Mesenteric fat pad (tissue), 1 donor: ENCODE measurements around the gene DNMT3L. TPM values are rescaled to one million over a fixed set of nuclear protein-coding genes. Genes with fewer than 3 reads are reported as not detected.
"Not testable (repeated sequence)": the region's sequence is repeated elsewhere in the genome, so short reads cannot be mapped to it uniquely, and the experiment has no call there.

Experiments
- DNase-seq: peaks from one replicate; pipeline ENCODE4 v3.0.0-alpha.2; 2020; ENCODE audit warnings: low spot score
- total RNA-seq: library from RNA; stranded (reverse); fragmentation: NEBNext Ultra II Directional; extraction: Animal tissue kit (Norgen Biotek cat#: 25700); gene quantifications from one replicate; pipeline ENCODE4 v1.2.1, GENCODE V29; 2021
- donor health status: DM: yes; HTN: yes; CAD: no.

Gene DNMT3L
- total RNA-seq, 1 donor from 2014 or later = not detected

DNA sequence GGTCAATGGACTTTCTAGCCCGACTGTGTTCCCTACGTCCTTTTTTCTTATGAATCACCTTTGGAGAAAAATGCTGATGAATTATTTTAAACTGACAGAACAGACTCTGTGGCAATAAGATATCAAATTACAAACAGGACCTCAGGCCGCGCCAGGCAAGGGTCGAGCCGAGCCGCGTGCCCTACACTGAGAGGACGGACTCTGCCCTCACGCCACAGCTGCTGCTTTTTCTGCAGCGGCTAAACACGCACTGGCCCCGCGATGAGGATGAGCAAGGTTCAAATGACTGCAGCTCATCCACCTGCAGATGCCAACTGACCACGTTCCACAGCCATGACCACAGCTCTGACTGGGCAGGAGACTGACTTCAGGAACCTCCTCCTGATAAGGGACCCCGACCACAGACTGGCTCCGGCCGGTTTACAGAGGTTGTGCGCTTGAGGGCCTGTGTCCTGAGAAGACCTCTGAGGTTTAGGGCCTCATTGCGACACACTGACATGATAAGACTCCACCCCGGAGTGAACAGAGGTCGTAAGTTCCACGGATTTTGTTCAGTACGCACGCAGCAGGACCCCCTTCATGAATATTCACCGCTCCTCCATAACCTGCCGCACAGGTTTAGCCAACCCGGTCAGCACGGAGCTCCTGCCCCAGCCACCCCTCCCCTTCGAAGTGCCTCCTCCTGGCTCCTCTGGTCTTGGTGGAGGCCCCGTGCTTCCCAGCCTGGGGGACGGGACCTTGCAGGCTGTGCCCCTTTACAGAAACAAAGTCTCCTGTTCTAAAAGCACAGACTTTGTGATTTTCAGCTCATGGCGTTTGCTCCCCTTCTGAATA is 12.3 kb downstream of the DNMT3L start:
- DNase-seq = not testable (repeated sequence)

DNA sequence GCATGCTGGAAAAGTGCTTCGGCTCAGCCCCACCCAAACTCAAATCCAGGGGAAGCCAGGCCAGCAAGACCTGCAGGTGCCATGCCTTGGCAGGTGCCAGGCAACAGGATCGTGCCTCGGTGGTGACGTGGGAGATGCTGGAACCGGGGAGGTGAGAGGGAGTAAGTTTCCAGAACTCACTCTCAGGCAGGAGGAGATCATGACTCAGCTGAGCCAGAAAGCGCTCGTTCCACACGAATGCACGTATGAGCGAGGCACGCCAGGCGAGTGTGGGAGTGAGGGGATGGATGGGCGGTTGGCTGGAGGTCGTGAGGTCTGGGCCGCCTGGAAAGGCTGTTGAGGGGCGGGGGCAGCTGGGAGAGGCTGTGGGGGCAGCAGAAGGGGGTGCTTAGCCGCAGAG is 13.8 kb downstream of the DNMT3L start:
- DNase-seq = not testable (repeated sequence)

DNA sequence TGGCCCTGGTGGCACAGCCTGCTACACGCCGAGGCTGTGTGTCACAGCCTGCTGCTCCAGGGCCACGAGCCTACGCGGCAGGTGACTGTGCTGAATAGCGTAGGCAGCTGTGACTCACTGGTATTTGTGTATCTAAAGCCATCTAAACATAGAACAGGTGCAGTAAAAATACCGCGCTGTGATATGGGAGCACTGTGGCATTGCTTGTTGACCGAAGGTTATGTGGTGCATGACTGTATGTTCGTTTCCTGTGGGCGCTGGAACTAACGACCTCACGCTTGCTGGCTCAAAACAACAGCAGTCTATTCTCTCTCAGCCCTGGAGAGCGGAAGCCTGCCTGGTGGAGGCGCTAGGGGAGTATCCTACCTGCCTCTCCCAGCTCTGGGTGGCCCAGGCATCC is 17.7 kb downstream of the DNMT3L start:
- not testable (repeated sequence) for DNase-seq

DNA sequence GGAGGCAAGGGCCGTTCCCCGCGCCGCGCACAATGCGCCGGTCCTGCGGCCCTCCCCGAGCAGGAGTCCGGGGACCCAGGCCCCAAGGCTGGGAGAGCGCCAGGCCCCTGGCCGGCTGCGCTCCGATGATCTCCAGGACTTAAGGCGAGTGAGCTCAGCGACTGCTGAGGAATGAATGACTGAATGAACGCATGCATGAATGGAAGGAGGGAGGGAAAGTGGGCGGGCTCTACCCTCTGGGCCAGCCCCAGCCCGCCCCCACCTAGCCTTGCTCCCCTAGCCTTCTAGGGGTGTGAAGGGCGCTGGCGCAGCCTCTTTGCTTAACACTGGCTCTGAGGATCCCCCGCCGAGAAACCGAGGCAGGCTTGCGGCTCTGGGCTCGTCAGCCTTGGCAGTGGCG is 20.4 kb downstream of the DNMT3L start:
- DNase-seq = not testable (repeated sequence)

DNA sequence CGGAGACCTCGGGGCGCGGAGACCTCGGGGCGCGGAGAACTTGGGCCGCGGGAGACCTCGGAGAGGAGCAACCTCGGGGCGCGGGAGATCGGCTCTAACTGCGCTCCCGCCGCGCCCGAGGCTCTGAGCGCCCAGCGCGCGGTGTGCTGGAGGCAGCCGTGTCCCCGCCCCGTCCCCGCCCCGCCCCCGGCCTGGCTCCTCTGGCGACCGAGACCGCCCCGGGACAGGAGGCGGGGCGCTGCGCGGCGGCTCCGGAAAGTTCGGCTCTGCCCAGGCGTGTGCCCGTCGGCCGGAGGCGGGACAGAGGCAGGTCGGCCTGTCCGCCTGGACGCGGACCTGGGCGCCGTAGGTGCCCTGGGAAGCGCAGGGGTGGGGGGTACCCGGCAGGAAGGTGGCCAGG is 20.9 kb downstream of the DNMT3L start, which contains the start of gene ICOSLG:
TSS of gene ICOSLG (minus strand) at position 102 of the 400 bp plus-strand sequence. CDS start 126 bp downstream, outside the sequence.
- not testable (repeated sequence) for DNase-seq

DNA sequence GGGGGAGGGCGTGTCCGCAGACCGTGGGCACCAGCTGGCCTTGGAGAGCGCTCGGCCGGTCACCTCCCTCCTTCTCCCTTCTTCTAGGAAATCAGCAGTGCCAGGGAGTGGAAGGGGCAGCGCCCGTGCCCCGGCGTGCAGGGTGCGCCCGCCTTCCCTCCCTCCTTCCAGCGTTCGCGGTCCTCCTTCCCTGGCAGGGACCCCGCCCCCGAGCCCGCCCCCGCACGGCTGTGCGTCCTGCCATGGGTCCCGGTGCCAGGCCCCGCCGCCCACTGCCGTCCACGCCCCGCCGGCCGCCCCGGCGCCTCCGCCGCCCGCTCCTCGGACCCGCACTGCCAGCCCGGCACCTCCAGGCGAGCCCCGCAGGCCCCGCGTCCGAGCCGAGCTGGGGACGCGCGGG is 21.3 kb downstream of the DNMT3L start:
- DNase-seq = not testable (repeated sequence)

DNA sequence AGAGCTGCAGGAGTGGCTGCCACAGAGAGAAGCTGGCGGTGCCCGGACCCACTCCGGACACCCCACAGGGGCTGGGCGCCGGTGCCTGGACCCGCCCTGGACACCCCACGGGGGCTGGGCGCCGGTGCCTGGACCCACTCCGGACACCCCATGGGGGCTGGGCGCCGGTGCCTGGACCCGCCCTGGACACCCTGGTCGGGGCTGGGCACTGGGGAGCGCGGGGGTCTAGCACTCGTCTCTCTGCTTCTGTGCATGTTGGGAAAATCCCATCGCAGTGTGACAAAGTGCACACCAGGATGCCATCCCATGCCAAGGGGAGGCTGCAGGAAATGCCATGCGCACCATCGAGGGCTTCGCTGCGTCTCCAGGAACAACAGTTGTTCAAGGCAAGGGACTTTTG is 32.1 kb downstream of the DNMT3L start:
- DNase-seq = not testable (repeated sequence)

DNA sequence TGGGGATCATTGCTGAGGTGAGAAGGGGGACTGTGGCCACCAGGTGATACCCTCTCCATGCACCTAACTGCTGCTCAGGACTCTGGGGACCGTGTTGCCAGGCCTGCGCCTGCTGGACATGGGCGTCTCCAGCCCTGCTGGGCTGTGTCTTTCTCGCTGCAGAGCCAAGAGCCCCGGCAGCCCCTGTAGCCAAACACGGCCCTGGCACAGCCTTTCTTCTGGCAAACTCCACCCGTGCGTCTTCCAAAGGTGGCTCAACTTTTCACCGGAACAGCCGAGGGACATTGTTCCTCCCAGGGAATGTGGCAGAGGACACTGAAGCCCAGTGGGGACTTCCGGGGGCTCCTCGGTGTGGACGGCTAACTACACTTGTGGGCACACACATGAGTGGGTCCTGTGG is 33.6 kb downstream of the DNMT3L start:
- DNase-seq = not testable (repeated sequence)

DNA sequence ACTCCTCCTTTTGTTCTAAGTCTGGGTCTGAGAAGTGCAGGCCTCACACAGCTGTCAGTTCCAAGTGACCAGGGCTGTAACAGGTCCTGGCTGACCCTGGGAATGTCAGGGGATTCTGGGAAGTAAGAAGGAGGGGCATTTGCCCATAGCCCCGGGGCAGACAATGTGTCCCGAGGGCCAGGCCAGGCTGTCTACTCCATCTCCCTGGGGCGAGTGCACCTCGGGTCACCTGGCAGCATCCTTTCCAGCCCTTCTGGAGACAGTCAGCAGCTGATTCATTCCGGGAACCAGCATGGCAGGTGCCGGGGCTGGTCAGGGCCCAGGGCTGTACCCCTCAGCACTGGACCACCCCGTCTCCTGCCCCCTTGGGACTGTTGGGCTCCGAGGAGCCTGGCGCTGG is 34.1 kb downstream of the DNMT3L start:
- DNase-seq = not testable (repeated sequence)

DNA sequence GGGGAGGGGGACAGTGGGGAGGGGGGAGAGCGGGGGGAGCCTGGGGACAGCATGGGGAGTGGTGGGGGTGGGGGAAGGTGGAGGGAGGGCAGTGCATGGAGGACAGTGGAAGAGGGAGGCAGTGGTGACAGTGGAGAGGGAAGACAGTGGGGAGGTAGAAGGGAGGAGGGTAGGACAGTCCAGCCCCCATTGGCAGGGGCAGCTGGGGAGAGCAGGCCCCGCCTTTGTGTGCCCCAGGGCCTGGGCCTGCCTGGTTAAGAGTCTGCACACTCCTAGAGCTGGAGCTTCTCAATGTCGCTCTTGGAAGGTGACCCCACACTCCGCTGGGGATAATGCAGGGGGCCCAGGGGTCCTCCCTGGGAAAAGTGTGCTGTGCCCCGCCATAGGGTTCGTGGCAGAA is 36.1 kb downstream of the DNMT3L start:
- not testable (repeated sequence) for DNase-seq

DNA sequence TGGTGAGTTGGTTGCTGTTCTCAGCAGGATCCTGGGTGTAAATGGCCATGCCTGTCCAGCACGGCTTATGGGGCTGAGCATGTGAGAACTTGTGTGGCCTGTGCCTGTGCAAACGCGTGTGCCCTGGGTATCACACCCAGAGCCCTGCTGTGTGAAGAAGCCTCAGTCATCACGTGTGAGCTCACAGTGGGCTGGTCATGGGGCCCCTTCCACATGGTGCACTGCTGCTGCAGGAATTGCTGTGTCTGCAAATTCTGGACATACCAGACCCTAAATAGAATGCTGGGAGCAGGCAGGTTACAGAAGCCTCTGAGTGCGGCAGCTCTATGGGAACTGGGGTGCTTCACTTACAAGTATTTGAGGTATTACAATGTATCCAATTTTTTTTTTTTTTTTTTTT is 38.4 kb downstream of the DNMT3L start:
- not testable (repeated sequence) for DNase-seq

DNA sequence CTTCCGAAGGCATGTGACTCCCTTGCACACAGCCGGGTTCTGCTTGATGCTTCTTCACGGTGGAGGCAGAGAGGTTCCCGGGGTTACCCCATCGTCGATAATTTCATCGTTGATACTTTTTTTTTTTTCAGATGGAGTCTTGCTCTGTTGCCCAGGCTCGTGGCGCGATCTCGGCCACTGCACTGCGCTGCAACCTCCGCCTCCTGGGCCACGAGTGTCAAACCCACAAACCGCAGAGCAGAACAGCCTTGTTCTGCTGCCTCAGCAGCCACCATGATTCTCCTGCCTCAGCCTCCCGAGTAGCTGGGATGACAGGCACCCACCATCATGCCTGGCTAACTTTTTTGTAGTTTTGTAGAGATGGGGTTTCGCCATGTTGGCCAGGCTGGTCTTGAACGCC is 41.0 kb downstream of the DNMT3L start:
- not testable (repeated sequence) for DNase-seq

DNA sequence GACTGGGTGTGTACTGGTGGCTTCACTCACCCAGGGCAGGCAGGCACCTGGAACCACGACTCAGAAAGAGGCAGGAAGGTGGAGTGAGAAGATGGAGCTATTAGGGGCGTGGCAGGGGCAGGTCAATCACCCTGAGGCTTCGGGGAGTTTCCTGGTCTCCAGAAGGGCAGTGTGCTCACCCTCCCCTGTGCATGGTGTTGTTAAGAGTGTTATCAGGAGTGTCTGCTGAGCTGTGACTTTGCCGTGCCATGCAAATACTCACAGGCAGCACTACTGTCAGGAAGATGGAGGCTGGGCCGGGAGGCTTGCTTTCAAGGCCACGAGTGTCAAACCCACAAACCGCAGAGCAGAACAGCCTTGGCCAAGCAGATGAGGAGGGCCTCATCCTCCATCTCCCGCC is 43.2 kb downstream of the DNMT3L start:
- DNase-seq = not testable (repeated sequence)

DNA sequence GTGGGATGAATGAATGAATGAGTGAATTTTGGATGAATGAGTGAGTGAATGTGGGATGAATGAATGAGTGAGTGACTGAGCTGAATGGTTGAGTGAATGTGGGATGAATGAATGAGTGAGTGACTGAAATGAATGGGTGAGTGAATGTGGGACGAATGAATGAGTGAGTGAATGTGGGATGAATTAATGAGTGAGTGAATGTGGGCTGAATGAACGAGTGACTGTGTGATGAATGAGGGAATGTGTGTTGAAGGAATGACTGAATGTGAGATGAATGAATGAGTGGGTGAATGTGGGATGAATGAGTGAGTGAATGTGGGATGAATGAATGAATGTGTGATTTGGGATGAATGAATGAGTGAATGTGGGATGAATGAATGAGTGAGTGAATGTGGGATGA is 49.7 kb downstream of the DNMT3L start:
- DNase-seq = not testable (repeated sequence)

DNA sequence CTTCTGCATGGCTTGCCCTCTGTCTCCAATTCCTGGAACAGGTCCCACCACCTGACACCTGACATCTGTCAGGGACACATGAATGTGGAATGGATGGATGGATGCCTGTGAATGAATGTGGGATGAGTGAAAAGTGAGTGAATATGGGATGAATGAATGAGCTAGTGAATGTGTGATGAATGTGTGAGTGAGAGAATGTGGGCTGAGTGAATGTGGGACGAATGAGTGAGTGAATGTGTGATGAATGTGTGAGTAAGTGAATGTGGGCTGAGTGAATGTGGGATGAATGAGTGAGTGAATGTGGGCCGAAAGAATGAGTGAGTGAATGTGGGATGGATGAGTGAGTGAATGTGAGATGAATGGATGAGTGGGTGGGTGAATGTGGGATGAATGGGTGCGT is 50.1 kb downstream of the DNMT3L start:
- DNase-seq = not testable (repeated sequence)

DNA sequence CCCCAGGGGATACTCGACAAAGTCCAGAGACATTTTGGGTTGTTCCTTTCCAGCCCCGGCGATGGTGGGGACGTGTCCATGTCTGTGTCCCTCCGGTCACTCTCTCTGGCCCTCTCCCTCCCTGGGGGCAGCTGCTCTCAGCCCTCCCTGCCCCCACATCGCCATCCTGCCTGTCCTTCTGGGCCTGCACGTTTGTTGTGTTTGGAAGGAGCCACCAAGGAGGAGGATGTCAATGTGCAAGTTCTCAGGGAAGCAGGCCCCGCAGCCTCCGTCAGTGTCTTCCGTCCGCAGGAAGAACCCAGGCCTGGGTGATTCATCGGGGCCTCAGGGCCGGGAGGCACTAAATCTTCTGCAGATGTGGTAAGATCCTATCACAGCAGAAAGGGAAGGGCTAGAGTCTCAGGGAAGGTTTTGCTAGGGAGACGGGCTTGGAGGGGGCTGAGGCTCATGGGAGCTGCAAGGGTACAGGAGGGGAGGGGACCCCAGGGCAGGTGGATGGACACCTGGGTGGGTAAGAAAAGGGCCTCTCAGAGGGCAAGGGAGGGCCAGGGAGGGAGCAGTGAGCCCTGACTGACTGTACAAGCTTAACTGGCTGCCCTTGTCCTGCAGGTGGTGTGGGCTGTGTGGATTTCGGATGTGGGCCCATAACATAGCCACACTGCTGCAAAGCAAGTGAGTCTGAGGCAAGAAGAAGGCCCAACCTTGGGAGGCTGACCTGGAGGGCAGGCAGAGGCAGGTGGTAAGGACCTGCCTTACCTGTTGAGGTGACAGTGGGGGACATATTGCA is 53.6 kb downstream of the DNMT3L start:
- not testable (repeated sequence) for DNase-seq

DNA sequence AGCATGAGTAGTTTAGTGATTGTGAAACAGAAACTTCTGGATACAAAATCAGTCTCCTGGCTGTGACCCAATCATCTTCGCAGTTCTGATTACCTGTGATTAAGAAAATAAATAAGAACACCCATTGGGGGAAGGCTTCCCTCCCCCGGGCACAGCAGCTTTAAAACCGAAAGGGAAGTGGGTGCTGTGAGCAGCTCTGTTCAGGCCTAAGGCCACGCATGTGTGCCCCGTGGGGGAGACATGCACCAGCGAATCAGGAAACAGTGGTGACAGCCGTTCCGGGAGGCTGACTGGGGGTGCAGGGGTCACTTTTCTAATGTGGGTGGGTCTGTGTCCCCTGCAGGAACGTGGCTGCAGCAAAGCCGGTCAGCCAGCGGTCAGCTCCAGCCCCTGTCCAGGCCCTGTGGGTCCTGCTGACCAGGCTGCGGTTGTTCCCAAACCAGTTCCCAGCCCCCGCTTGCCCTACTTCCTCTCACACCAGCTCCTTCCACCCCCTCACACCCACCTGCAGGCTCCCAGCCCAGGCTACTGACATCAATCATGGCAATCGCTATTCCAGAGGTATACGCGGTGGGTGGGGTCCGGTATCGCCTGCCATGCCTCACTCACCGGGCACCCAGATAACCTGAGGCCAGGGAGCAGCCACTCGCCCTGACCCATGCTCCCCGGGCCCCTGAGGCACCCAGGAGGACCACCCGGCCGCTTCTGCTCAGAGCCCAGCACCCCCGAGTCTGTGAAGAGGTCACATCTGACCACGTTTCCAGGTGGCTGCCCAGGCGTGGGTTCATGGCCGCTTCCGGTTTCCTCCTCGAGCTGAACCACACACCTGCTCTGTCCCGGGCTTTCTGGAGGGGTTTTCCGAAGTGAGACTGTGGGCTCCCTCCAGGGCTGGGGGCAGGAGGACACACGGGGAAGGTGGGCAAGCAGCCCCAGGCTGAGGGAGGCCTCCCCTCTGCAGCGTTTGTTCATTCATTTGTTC is 54.7 kb downstream of the DNMT3L start:
- DNase-seq = not testable (repeated sequence)

DNA sequence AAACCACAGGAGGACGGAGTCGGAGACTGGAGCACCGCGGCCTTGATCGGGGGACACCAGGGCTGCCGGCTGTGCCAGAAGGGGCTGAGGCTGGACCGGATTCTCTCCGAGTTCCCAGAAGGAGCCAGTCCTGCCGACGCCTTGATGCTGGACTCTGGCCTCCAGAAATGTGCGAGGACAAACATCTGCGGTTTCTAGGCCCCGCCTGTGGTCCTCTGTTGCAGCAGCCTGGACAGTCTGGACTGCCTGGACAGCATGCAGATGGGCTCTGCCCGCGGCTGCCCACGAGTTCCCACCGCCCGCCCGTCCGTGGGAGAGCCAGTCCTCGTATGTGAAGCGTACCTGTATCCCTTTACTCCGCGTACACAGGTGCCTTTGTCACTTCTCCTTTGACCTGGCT is 55.5 kb downstream of the DNMT3L start:
- not testable (repeated sequence) for DNase-seq

DNA sequence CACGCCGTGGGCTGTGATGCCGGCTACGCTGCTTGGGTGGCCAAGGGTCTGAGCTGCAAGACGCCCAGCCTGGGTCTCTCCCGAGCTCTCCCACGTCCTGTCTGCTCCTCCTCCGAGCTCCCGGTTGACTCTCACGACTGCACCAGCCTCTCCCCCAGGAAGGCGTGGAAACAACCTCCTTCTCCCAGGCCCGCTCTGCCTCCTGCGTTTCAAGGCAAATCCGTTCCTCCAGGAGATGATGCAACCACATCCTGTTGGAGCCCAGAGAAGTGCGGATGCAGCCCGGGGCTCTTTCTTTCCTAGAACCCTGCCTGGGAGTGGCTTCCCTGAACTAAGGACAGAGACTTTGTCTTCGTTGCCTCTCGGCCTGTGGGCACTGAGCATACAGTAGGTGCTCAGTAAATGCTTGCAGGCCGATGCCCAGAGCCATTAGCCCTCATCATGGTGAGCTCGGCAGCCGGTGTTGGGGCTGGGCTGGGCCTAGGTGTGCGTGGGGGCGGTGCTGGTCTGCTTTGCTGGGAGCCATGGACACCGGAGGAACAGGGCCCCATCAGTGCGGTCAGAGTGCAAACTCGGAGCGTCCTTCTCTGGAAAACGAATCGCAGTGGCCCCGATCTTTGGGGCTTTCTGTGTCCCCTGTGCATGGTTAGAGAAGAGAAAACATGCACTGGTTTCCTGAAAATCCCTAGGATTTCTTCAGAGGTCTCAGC is 59.0 kb downstream of the DNMT3L start:
- DNase-seq = not testable (repeated sequence)

DNA sequence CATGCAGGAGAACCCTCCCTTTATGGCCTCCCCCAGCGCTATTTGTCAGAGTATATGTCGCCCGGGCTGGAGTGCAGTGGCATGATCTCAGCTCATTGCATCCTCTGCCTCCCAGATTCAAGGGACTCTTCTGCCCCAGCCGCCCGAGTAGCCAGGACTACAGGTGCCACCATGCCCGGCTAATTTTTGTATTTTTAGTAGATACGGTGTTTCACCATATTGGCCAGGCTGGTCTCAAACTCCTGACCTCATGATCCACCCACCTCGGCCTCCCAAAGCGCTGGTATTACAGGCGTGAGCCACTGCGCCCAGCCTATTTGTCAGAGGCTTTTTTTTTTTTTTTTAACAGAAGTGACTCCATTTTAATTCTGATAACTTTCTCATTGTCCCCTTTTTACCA is 61.7 kb downstream of the DNMT3L start:
- DNase-seq = peak; percentile 51
